Testis (tissue), 2 donors: Measurements from ENCODE around the gene ERLIN1.

Experiments
- CTCF ChIP-seq, 3 experiments: fragments of 450-650 bp in 2 of 3; fragments of 200-600 bp in 1 of 3; sonication (generic) in 1 of 3; IDR thresholded peaks; one replicate each; pipeline ENCODE4 v1.5.1; 2016 to 2019; ENCODE audit warnings: antibody characterized with exemption in 3 of 3, mild to moderate bottlenecking in 2 of 3, moderate library complexity in 1 of 3
- POLR2A ChIP-seq: fragments of 450-650 bp; IDR thresholded peaks from one replicate; pipeline ENCODE4 v1.6.1; 2017; ENCODE audit warnings: antibody characterized with exemption, mild to moderate bottlenecking, moderate library complexity

- TF ChIP-seq CTCF (IDR thresholded peaks at IDR 0.05) (no peak), POLR2A (no peak)
Observed at GRCh38 chr10:100148353-100149211, 37.2 kb downstream of the ERLIN1 start.
